GM12873 (cell line): Measurements from ENCODE around the gene STMND1.

ENCODE experiments used
- CTCF ChIP-seq: IDR thresholded peaks from 2 replicates; pipeline ENCODE4 v1.5.1; 2012; ENCODE audit warnings: low read depth, mild to moderate bottlenecking, moderate library complexity, low read length, control low read depth; ENCODE audit not compliant: insufficient read depth; ENCODE audit errors: missing control alignments

The STMND1 gene

GRCh38 chr6:17088091-17088611 is 13.7 kb upstream of the STMND1 start:
- no peak for TF ChIP-seq CTCF

- peak; percentile 30 for TF ChIP-seq CTCF
Measured at GRCh38 chr6:17091122-17091521, 10.7 kb upstream of the STMND1 start.

- TF ChIP-seq CTCF, result no peak
Measured at GRCh38 chr6:17093686-17094085, 8.2 kb upstream of the STMND1 start.

- no peak for TF ChIP-seq CTCF
Measured at GRCh38 chr6:17096096-17096495, 5.8 kb upstream of the STMND1 start.

- TF ChIP-seq CTCF, result no peak
Measured at GRCh38 chr6:17096652-17097051, 5.2 kb upstream of the STMND1 start.

- TF ChIP-seq CTCF, result no peak
Measured at GRCh38 chr6:17097982-17098381, 3.9 kb upstream of the STMND1 start.

GRCh38 chr6:17098538-17098937 is 3.3 kb upstream of the STMND1 start:
- no peak for TF ChIP-seq CTCF
